ENCODE results near the gene SLC34A3.

Gene SLC34A3
- total RNA-seq = 0 to 0.88 (median 0) reads per million in 17 experiments

GRCh38 chr9:137230705-137231371 is at the start of gene SLC34A3:
TSS of gene SLC34A3 (plus strand) at chr9:137230901. CDS start at chr9:137231703, 802 bp downstream.
- no peak for DNase-seq

- no peak for DNase-seq
Observed at GRCh38 chr9:137181680-137182079, 49.0 kb upstream of the SLC34A3 start.

GRCh38 chr9:137182836-137183235 is 47.9 kb upstream of the SLC34A3 start:
- DNase-seq = no peak

GRCh38 chr9:137183980-137184595 is 46.6 kb upstream of the SLC34A3 start:
- DNase-seq = no peak

- DNase-seq = no peak
Observed at GRCh38 chr9:137184881-137185660, 45.6 kb upstream of the SLC34A3 start.

GRCh38 chr9:137185921-137186320 is 44.8 kb upstream of the SLC34A3 start:
- no peak for DNase-seq

GRCh38 chr9:137186385-137186784 is 44.3 kb upstream of the SLC34A3 start:
- DNase-seq = no peak

GRCh38 chr9:137187386-137187785 is 43.3 kb upstream of the SLC34A3 start:
- no peak for DNase-seq

- no peak for DNase-seq
Observed at GRCh38 chr9:137188086-137188489, 42.6 kb upstream of the SLC34A3 start.

- peak; percentile 96 to 99 (median 98) for DNase-seq
Observed at GRCh38 chr9:137188490-137189296, 42.0 kb upstream of the SLC34A3 start, which contains the start of the genes ANAPC2 and SSNA1. TSS of gene ANAPC2 (minus strand) at chr9:137188560. CDS start at chr9:137188532, 28 bp downstream. TSS of gene SSNA1 (plus strand) at chr9:137188676. CDS start at chr9:137188727, 51 bp downstream.

- no peak for DNase-seq
Observed at GRCh38 chr9:137189297-137190295, 41.1 kb upstream of the SLC34A3 start.

- DNase-seq = no peak
Observed at GRCh38 chr9:137190315-137190856, 40.3 kb upstream of the SLC34A3 start.

- DNase-seq = no peak
Observed at GRCh38 chr9:137191245-137191644, 39.5 kb upstream of the SLC34A3 start.

- DNase-seq = no peak
Observed at GRCh38 chr9:137191691-137192447, 38.8 kb upstream of the SLC34A3 start.

- no peak for DNase-seq
Observed at GRCh38 chr9:137192448-137192780, 38.3 kb upstream of the SLC34A3 start.

- no peak for DNase-seq
Observed at GRCh38 chr9:137192859-137193258, 37.8 kb upstream of the SLC34A3 start.

- DNase-seq = no peak
Observed at GRCh38 chr9:137193771-137194170, 36.9 kb upstream of the SLC34A3 start.

GRCh38 chr9:137194388-137194787 is 36.3 kb upstream of the SLC34A3 start:
- no peak for DNase-seq

GRCh38 chr9:137194909-137195308 is 35.8 kb upstream of the SLC34A3 start:
- DNase-seq = no peak

GRCh38 chr9:137195525-137196220 is 35.0 kb upstream of the SLC34A3 start:
- no peak for DNase-seq

Data from suppressor macrophage (primary cell).